ENCODE data around the gene FOXL3. TPM values are rescaled to one million over a fixed set of nuclear protein-coding genes. Genes with fewer than 3 reads are reported as not detected.

The FOXL3 gene
- total RNA-seq, 1 experiment from 2014 or later, result not detected

DNA sequence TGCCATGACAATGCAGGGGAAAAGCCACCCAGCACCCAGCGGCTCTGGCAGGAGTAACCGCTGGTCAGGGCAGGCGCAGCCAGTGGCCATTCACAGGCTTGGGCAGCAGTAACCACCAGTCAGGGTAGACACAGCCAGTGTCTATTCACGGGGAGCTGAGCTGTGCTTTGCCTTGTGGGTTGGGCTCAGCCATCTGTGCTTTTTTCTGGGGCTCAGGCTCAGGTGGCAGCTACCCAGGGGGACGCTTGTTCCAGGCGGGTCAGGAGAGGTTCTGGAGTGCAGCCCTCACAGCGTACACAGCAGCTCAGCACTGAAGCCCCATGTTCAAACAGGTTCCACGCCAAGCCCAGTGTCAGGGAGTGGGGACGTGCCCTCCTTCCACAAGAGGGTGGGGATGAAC, 28.5 kb downstream of the FOXL3 start:
- peaks cover 0 to 5% of the 10 kb centered on the region in 2 experiments; a peak in 1 of 4 replicates for H3K4me1 Mint-ChIP-seq
- no peak overlapping the region for H3K56ac ChIP-seq (ENCODE audit: insufficient read length, low read depth, low read length)
- no peak overlapping the region for H4K91ac ChIP-seq (ENCODE audit: insufficient read length, low read depth, low read length)
- WGBS (ENCODE audit: extremely low coverage, insufficient read length, low lambda C conversion rate), result no CpG with 5 or more reads among the region's 9 CpGs
- no peak overlapping the region for H2BK20ac ChIP-seq (ENCODE audit: low read depth, low read length, poor library complexity, severe bottlenecking)
- H2AFZ ChIP-seq (ENCODE audit: low read length), result no peak overlapping the region
- H3K14ac ChIP-seq (ENCODE audit: insufficient read depth, low read length), result peak overlapping the region; percentile 13; the same call in 1 of the 2 replicates
- H4K20me1 ChIP-seq (ENCODE audit: control insufficient read depth, insufficient read depth, insufficient read length), result no peaks in the 10 kb centered on the region
- H2BK120ac ChIP-seq (ENCODE audit: low read depth, low read length, poor library complexity, severe bottlenecking), result no peak overlapping the region
- no peak overlapping the region for H3K4me3 Mint-ChIP-seq
- peaks cover 50% of the 10 kb centered on the region for H3K27me3 Mint-ChIP-seq (ENCODE audit: low read depth)
- H3K23me2 ChIP-seq (ENCODE audit: insufficient read length, low read depth, low read length, poor library complexity, severe bottlenecking), result no peaks in the 10 kb centered on the region
- H3K79me1 ChIP-seq (ENCODE audit: insufficient read depth, low read depth, low read length, poor library complexity, severe bottlenecking), result no peaks in the 10 kb centered on the region
- TF ChIP-seq, protein P1, sequence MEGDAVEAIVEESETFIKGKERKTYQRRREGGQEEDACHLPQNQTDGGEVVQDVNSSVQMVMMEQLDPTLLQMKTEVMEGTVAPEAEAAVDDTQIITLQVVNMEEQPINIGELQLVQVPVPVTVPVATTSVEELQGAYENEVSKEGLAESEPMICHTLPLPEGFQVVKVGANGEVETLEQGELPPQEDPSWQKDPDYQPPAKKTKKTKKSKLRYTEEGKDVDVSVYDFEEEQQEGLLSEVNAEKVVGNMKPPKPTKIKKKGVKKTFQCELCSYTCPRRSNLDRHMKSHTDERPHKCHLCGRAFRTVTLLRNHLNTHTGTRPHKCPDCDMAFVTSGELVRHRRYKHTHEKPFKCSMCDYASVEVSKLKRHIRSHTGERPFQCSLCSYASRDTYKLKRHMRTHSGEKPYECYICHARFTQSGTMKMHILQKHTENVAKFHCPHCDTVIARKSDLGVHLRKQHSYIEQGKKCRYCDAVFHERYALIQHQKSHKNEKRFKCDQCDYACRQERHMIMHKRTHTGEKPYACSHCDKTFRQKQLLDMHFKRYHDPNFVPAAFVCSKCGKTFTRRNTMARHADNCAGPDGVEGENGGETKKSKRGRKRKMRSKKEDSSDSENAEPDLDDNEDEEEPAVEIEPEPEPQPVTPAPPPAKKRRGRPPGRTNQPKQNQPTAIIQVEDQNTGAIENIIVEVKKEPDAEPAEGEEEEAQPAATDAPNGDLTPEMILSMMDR (conservative IDR thresholded peaks at IDR 0.05), result no peak
- H3K27ac Mint-ChIP-seq, result no peak overlapping the region
- H3K9me3 ChIP-seq (ENCODE audit: control insufficient read depth, low read depth, low read length), result peaks cover 6% of the 10 kb centered on the region
- no peak overlapping the region for H2BK5ac ChIP-seq (ENCODE audit: insufficient read length, low read length)
- no peak overlapping the region for H2AK5ac ChIP-seq (ENCODE audit: insufficient read length, low read length)
- no peak overlapping the region for H2BK12ac ChIP-seq (ENCODE audit: insufficient read length, low read depth, low read length)
- H4K5ac ChIP-seq (ENCODE audit: insufficient read length, low read depth, low read length), result no peak overlapping the region
- H3K79me2 ChIP-seq (ENCODE audit: insufficient read depth, low read length), result no peaks in the 10 kb centered on the region
- H2BK15ac ChIP-seq (ENCODE audit: low read depth, low read length), result no peak overlapping the region
- no peak overlapping the region for H3K27ac ChIP-seq (ENCODE audit: insufficient read length, low read depth, low read length)
- no peak overlapping the region for H3K9ac ChIP-seq (ENCODE audit: extremely low read depth, insufficient read length, low read length)
- no peak overlapping the region for H3K18ac ChIP-seq (ENCODE audit: insufficient read length, low read depth, low read length)
- H3T11ph ChIP-seq (ENCODE audit: low read length), result no peak overlapping the region
- H4K8ac ChIP-seq (replicated peaks; ENCODE audit: insufficient read length, low read depth, low read length), result no peak overlapping the region
- H3K4ac ChIP-seq (ENCODE audit: low read depth, low read length), result no peak overlapping the region
- H3K36me3 Mint-ChIP-seq (ENCODE audit: insufficient read depth in 1 of 3, low read depth in 3 of 3), result peaks cover 0 to 10% (median 2%) of the 10 kb centered on the region in 3 experiments; a peak in 4 of 7 replicates
- no peaks in the 10 kb centered on the region for H3K4me1 ChIP-seq (ENCODE audit: insufficient read depth, low read length)
- peaks cover 24 to 32% of the 10 kb centered on the region in 2 experiments for H3K9me3 Mint-ChIP-seq
- no peak for DNase-seq
- H3K27me3 ChIP-seq (ENCODE audit: insufficient read depth, low read length), result no peaks in the 10 kb centered on the region
- H3K23ac ChIP-seq (ENCODE audit: insufficient read length, low read depth, low read length), result no peak overlapping the region
- no peak overlapping the region for H3K4me2 ChIP-seq (ENCODE audit: insufficient read depth, insufficient read length, low read length)
